ENCODE measurements around the gene NAA25.
"Not testable (repeated sequence)": the region's sequence is repeated elsewhere in the genome, so short reads cannot be mapped to it uniquely, and the experiment has no call there.

GRCh38 chr12:112036614-112037013, 72.0 kb downstream of the NAA25 start:
- not testable (repeated sequence) for TF ChIP-seq CTCF, POLR2A (IDR thresholded peaks at IDR 0.05)
